B cell (primary cell): ENCODE measurements around the gene PIK3C3. TPM values are rescaled to one million over a fixed set of nuclear protein-coding genes. Genes with fewer than 3 reads are reported as not detected.

Source experiments
- ATAC-seq: fragments of 200-7000 bp; cut with Tn5 transposase; one replicate; pipeline ENCODE4 v1.10.0; 2021; ENCODE audit warnings: low read depth, mild to moderate bottlenecking, moderate number of reproducible peaks, moderate library complexity
- CTCF ChIA-PET: fragments of 350-600 bp; sonication (Branson Sonifier 250); formaldehyde crosslinking; loops from one replicate; lab custom pipeline; 2021; ENCODE audit warnings: antibody characterized with exemption, inconsistent platforms; lab: Charles Lee
- POLR2A ChIA-PET: fragments of 350-600 bp; sonication (Branson Sonifier 250); formaldehyde crosslinking; loops from one replicate; lab custom pipeline; 2021; ENCODE audit warnings: antibody characterized with exemption; lab: Charles Lee
- DNase-seq: peaks from one replicate; pipeline ENCODE4 v3.0.0; 2013
- H2AFZ ChIP-seq: 2 replicates; pipeline ENCODE4 v1.6.1; 2012; ENCODE audit warnings: mild to moderate bottlenecking, low read depth, low read length; ENCODE audit not compliant: insufficient read depth, poor library complexity, severe bottlenecking
- H3K27ac ChIP-seq, 2 donors: 1 replicate in 1 of 2; 2 replicates in 1 of 2; pipeline ENCODE4 v1.5.1; 2012 to 2013; ENCODE audit warnings: low read length in 2 of 2, mild to moderate bottlenecking in 2 of 2, moderate library complexity in 1 of 2
- H3K27me3 ChIP-seq, 4 experiments: fragments of 200-600 bp in 1 of 4; sonication (generic) in 1 of 4; replicated peaks in 1 of 4; 1 replicate in 2 of 4; 2 replicates in 2 of 4; pipeline versions ENCODE4 v1.6.1 to v1.7.0; 2013 to 2016; ENCODE audit warnings: low read length in 3 of 4, mild to moderate bottlenecking in 2 of 4, mixed read lengths in 1 of 4, moderate library complexity in 1 of 4; ENCODE audit not compliant: insufficient read depth in 4 of 4, control insufficient read depth in 3 of 4; ENCODE audit errors: control extremely low read depth in 1 of 4
- H3K36me3 ChIP-seq, 2 experiments: replicated peaks in 1 of 2; 1 replicate in 1 of 2; 2 replicates in 1 of 2; pipeline versions ENCODE4 v1.6.1 to v1.7.1; 2013; ENCODE audit warnings: low read length in 1 of 2; ENCODE audit not compliant: insufficient read depth in 2 of 2, control insufficient read depth in 1 of 2; ENCODE audit errors: control extremely low read depth in 1 of 2, extremely low read depth in 1 of 2
- H3K4me1 ChIP-seq, 2 donors: fragments of 200-600 bp in 1 of 2; sonication (generic) in 1 of 2; 1 replicate in 1 of 2; 2 replicates in 1 of 2; pipeline versions ENCODE4 v1.5.1 to v1.6.1; 2013 to 2017; ENCODE audit warnings: low read length in 2 of 2; ENCODE audit not compliant: control insufficient read depth in 2 of 2, insufficient read depth in 2 of 2
- H3K4me2 ChIP-seq: replicated peaks from 2 replicates; pipeline ENCODE3; 2012; ENCODE audit warnings: mild to moderate bottlenecking, low read depth, low read length; ENCODE audit not compliant: poor library complexity, severe bottlenecking
- H3K4me3 ChIP-seq, 5 experiments: fragments of 200-600 bp in 1 of 5; sonication (generic) in 1 of 5; 1 replicate in 3 of 5; 2 replicates in 2 of 5; pipeline versions ENCODE4 v1.5.1 to v1.7.0; 2011 to 2016; ENCODE audit warnings: low read length in 4 of 5, mild to moderate bottlenecking in 4 of 5, low read depth in 2 of 5, control low read depth in 1 of 5, moderate library complexity in 1 of 5; ENCODE audit not compliant: insufficient read depth in 1 of 5; ENCODE audit errors: control extremely low read depth in 1 of 5, extremely low read depth in 1 of 5
- H3K79me2 ChIP-seq: fragments of 200-600 bp; sonication (generic); one replicate; pipeline ENCODE4 v1.6.0; 2016; ENCODE audit warnings: low read length; ENCODE audit not compliant: control insufficient read depth, insufficient read depth
- H3K9ac ChIP-seq: fragments of 200-600 bp; sonication (generic); 2 replicates; pipeline ENCODE4 v1.6.1; 2017; ENCODE audit warnings: mild to moderate bottlenecking, low read length, moderate library complexity
- H3K9me3 ChIP-seq, 3 donors: one replicate each; pipeline versions ENCODE4 v1.6.1 to v1.7.1; 2013; ENCODE audit warnings: low read length in 2 of 3; ENCODE audit not compliant: control insufficient read depth in 2 of 3, insufficient read depth in 1 of 3; ENCODE audit errors: control extremely low read depth in 1 of 3
- H4K20me1 ChIP-seq: 2 replicates; pipeline ENCODE4 v1.6.0; 2012; ENCODE audit warnings: mild to moderate bottlenecking, low read length; ENCODE audit not compliant: insufficient read depth, control insufficient read depth, poor library complexity, severe bottlenecking
- H3K27ac Mint-ChIP-seq: one replicate; pipeline ENCODE4 v1.8.0; 2021; ENCODE audit warnings: mixed read lengths
- H3K27me3 Mint-ChIP-seq: one replicate; pipeline ENCODE4 v1.8.0; 2021; ENCODE audit warnings: mixed read lengths
- H3K4me1 Mint-ChIP-seq: one replicate; pipeline ENCODE4 v1.8.0; 2021; ENCODE audit warnings: mixed read lengths
- H3K4me3 Mint-ChIP-seq: one replicate; pipeline ENCODE4 v1.8.0; 2021; ENCODE audit warnings: mixed read lengths
- H3K9me3 Mint-ChIP-seq: one replicate; pipeline ENCODE4 v1.8.0; 2022; ENCODE audit warnings: mixed read lengths; ENCODE audit not compliant: insufficient read depth
- EZH2 ChIP-seq: IDR thresholded peaks from 2 replicates; pipeline ENCODE4 v1.6.1; 2012; ENCODE audit warnings: borderline replicate concordance, low read depth, mild to moderate bottlenecking, moderate library complexity, low read length; ENCODE audit not compliant: insufficient read depth, poor library complexity, severe bottlenecking
- WGBS: methylation state at CpG from one replicate; pipeline ENCODE4 v1.1.5; 2013; ENCODE audit warnings: missing lambda C conversion rate; ENCODE audit not compliant: insufficient coverage; 5-methylcytosine and 5-hydroxymethylcytosine counted together
- intact Hi-C: fragments of 100-400 bp; cut with micrococcal nuclease; formaldehyde crosslinking; loops from one replicate; pipeline ENCODE4 v1.10.0; 2022
- polyA plus RNA-seq: library from polyadenylated mRNA; depleted of rRNA; stranded (reverse); fragments of >200 nt; gene quantifications from 2 replicates; pipeline ENCODE4 v1.2.3, GENCODE V29; 2012
- total RNA-seq, 2 donors: library from RNA; stranded (reverse); fragments of 120-200 nt in 1 of 2; gene quantifications; 1 replicate in 1 of 2; 2 replicates in 1 of 2; pipeline versions ENCODE4 v1.2.3 to v1.2.4, GENCODE V29; 2013 to 2022
- TF ChIP-seq, protein P1 (sequence below): fragments of 200-600 bp; IDR thresholded peaks from one replicate; pipeline ENCODE4 v1.8.0; 2022; ENCODE audit warnings: antibody characterized with exemption, mild to moderate bottlenecking

PIK3C3 gene
- total and polyA plus RNA-seq, 2 donors (not counting 1 experiment from before 2014, with no cell fraction given) = 13.3 to 87.9 TPM

DNA sequence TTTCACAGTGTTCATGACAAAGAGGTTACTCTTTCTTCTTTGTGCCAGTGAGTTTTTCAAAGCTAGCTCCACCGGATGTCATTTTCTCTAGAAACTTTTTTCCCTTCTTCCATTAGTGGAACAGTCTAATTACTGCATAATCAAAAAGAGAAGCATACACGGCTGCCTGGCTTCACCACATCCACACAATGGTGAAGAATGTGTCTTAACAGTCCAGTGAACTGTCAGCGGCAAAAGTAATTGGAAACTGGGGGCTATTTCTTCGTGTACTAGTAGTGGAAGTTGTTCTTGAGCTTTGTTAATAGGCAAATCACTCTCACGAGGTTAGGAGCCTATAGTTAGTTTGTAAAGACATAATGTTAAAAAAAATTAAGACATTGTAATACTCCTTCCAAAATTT, 32.9 kb upstream of the PIK3C3 start:
- no peak overlapping the region for H3K4me3 Mint-ChIP-seq
- H3K27me3 ChIP-seq = no peaks in the 10 kb centered on the region
- H3K4me3 ChIP-seq = no peak overlapping the region
- H3K9me3 Mint-ChIP-seq = no peaks in the 10 kb centered on the region
- no CpG with 5 or more reads among the region's 5 CpGs for WGBS
- H3K4me1 Mint-ChIP-seq = no peaks in the 10 kb centered on the region
- no peaks in the 10 kb centered on the region for H3K9me3 ChIP-seq
- H3K79me2 ChIP-seq = no peaks in the 10 kb centered on the region
- no peaks in the 10 kb centered on the region for H3K36me3 ChIP-seq
- H3K27me3 Mint-ChIP-seq = peaks cover 10% of the 10 kb centered on the region
- ATAC-seq = no peak
- intact Hi-C loops = no loop called here
- TF ChIP-seq EZH2 = no peak
- TF ChIP-seq, protein P1, sequence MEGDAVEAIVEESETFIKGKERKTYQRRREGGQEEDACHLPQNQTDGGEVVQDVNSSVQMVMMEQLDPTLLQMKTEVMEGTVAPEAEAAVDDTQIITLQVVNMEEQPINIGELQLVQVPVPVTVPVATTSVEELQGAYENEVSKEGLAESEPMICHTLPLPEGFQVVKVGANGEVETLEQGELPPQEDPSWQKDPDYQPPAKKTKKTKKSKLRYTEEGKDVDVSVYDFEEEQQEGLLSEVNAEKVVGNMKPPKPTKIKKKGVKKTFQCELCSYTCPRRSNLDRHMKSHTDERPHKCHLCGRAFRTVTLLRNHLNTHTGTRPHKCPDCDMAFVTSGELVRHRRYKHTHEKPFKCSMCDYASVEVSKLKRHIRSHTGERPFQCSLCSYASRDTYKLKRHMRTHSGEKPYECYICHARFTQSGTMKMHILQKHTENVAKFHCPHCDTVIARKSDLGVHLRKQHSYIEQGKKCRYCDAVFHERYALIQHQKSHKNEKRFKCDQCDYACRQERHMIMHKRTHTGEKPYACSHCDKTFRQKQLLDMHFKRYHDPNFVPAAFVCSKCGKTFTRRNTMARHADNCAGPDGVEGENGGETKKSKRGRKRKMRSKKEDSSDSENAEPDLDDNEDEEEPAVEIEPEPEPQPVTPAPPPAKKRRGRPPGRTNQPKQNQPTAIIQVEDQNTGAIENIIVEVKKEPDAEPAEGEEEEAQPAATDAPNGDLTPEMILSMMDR = no peak
- CTCF ChIA-PET = interaction anchor here (0.7 kb wide), 1 partner anchor 12 kb away, joined by 3 read pairs; no protein-coding TSS in a partner anchor
- POLR2A ChIA-PET = no interaction called here
- H3K4me1 ChIP-seq = no peaks in the 10 kb centered on the region
- H3K27ac ChIP-seq = no peak overlapping the region
- H2AFZ ChIP-seq = no peak overlapping the region
- H3K9ac ChIP-seq = no peak overlapping the region
- no peak overlapping the region for H3K27ac Mint-ChIP-seq
- H3K4me2 ChIP-seq = no peak overlapping the region
- no peaks in the 10 kb centered on the region for H4K20me1 ChIP-seq
- no peak for DNase-seq

DNA sequence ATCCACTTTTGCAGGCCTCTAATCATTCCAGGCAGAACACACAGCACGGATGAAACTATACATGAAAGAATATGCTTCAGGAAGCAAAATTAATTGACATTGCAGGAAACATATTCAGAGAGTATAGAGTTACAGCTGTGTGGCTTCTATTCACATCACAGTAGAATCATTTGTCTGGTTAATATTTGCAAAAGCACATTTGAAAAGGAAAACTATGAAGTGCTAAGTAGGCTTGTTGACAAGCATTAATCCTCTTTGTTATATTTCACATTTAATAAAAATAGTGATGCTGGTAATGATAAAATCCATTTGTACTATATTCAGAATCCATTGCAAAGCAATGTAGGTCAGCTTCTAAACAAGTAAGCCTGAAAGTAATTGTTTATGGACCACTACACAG, 32.2 kb upstream of the PIK3C3 start:
- Histone ChIP-seq H3K4me1 (no peaks in the 10 kb centered on the region), H3K79me2 (no peaks in the 10 kb centered on the region), H3K9ac (no peak overlapping the region), H3K27me3 (no peaks in the 10 kb centered on the region), H3K9me3 (no peaks in the 10 kb centered on the region), H3K4me2 (no peak overlapping the region), H2AFZ (no peak overlapping the region), H3K4me3 (no peak overlapping the region), H4K20me1 (no peaks in the 10 kb centered on the region), H3K27ac (no peak overlapping the region), H3K36me3 (no peaks in the 10 kb centered on the region)
- WGBS = no CpG with 5 or more reads among the region's 1 CpG
- ATAC-seq (no peak), DNase-seq (no peak)
- peaks cover 10% of the 10 kb centered on the region for H3K27me3 Mint-ChIP-seq
- TF ChIP-seq, protein P1 = no peak
- no peak for TF ChIP-seq EZH2
- no peak overlapping the region for H3K27ac Mint-ChIP-seq
- H3K9me3 Mint-ChIP-seq = no peaks in the 10 kb centered on the region
- CTCF ChIA-PET = interaction anchor here (0.7 kb wide), 1 partner anchor 13 kb away, joined by 3 read pairs; no protein-coding TSS in a partner anchor
- POLR2A ChIA-PET = no interaction called here
- no peaks in the 10 kb centered on the region for H3K4me1 Mint-ChIP-seq
- H3K4me3 Mint-ChIP-seq = no peak overlapping the region
- intact Hi-C loops = no loop called here
